Retinal pigment epithelial cell (primary cell): ENCODE measurements around the gene ARFGEF3.
A peak's percentile ranks its signal among the peaks of the same experiment; 100 is the strongest.

ENCODE experiments used
- DNase-seq: peaks from one replicate; pipeline ENCODE4 v3.0.0-alpha.2; 2010; ENCODE audit warnings: low read depth
- H3K4me3 ChIP-seq: 2 replicates; pipeline ENCODE4 v1.5.1; 2011; ENCODE audit warnings: mild to moderate bottlenecking, low read length, control low read depth, moderate library complexity
- TF ChIP-seq, protein P1 (sequence below): conservative IDR thresholded peaks from 2 replicates; pipeline ENCODE4 v1.5.1; 2011; ENCODE audit warnings: low read depth, low read length, control low read depth, inconsistent platforms

Gene ARFGEF3

GRCh38 chr6:138246650-138247440 lies 85.1 kb downstream of the ARFGEF3 start:
- no peak for DNase-seq
- H3K4me3 ChIP-seq: no peak overlapping the region
- TF ChIP-seq, protein P1, sequence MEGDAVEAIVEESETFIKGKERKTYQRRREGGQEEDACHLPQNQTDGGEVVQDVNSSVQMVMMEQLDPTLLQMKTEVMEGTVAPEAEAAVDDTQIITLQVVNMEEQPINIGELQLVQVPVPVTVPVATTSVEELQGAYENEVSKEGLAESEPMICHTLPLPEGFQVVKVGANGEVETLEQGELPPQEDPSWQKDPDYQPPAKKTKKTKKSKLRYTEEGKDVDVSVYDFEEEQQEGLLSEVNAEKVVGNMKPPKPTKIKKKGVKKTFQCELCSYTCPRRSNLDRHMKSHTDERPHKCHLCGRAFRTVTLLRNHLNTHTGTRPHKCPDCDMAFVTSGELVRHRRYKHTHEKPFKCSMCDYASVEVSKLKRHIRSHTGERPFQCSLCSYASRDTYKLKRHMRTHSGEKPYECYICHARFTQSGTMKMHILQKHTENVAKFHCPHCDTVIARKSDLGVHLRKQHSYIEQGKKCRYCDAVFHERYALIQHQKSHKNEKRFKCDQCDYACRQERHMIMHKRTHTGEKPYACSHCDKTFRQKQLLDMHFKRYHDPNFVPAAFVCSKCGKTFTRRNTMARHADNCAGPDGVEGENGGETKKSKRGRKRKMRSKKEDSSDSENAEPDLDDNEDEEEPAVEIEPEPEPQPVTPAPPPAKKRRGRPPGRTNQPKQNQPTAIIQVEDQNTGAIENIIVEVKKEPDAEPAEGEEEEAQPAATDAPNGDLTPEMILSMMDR: no peak

DNA sequence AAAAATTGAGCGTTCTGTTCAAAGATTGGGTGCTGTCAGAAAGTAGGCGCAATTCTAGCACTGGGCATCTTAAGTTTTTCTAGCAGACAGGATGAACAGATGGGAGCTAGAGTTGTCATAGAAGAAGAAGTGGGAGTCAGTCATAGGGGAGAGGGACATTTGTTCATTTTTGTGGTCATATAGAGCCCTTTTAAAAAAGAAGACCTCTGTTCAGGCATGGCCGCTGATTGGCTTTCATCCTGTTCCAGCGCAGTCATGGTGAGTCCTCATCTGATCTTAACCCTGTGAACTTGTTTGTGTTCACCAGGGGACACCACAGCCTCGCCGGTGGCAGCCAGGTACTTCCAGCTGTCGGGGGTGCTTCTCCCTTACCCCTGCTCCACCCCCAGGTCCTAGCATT lies 86.3 kb downstream of the ARFGEF3 start:
- no peak overlapping the region for H3K4me3 ChIP-seq
- TF ChIP-seq, protein P1: no peak
- no peak for DNase-seq

DNA sequence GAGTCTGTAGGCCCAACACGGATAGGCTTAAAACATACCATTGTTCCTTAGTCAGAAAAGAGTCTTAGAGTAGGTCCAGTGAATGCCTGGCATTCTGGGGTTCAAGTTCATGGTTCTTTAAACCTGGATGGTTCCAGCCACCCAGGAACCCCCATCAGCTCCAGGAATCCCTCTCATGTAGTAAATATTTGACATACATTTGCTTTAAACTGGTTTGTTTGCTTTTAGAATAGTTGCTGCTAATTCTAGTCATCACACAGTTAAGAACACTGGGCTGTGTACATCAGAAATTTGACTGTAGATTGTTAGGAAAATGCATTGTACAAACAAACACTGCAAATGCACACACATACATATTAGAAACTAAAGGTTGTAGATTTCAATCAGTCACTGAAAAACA lies 87.1 kb downstream of the ARFGEF3 start:
- H3K4me3 ChIP-seq: no peak overlapping the region
- TF ChIP-seq, protein P1: no peak
- DNase-seq: no peak

DNA sequence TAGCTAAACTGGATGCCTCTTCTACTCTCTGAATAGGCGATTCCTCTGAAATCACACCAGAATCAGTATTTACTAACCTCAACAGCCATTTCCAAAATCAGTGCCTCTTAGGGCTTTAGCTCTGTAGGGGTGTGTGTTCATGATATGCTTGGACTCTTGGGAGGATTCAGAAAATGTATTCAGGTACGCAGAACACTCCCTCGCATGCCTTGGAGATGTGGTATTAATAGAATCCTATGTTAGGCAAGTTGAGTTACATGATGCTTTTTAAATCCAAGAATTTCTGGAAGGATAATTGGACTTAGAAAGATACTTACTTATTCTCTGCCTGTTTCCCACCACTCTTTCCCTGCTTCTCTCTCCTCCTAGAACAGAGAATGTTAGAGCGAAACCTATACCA lies 88.3 kb downstream of the ARFGEF3 start:
- no peak overlapping the region for H3K4me3 ChIP-seq
- DNase-seq: no peak
- TF ChIP-seq, protein P1: no peak

DNA sequence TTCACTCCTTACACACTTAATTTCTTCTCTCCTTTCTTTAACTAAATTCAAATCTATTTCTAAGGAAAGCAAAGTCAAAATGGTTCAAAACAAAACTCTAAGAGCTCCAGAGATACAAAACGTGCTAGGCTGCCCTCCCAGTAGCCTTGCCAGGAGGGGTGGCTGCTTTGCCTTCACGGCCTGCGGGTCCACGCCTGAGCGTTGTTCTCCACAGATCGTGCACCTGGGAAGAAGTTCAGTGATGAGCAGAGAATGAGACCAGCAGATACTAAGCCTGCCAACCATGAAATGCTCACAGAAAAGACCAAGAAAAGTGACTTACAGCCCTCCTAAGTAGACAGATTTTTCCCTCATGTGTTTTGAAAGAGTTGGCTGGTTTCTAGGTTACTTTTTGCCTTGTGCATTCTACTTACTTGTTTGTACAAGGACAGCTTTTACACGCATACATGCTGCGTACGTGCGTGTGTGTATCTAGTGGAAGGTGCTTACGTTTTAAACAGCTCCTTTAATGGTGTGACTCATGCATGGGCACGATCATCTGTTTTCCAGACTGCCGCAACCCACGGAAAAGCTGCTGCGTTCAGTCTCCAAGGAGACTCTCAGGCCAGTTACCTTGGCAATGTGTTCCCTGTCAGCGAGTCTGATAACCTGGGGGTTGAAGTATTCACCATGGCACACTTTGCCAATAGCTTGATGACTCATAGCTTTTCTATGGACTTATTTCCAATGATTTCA lies 88.9 kb downstream of the ARFGEF3 start:
- TF ChIP-seq, protein P1: no peak
- no peak overlapping the region for H3K4me3 ChIP-seq
- peak; percentile 63 for DNase-seq

- H3K4me3 ChIP-seq: no peak overlapping the region
These were observed 92.0 kb downstream of the ARFGEF3 start for GRCh38 chr6:138253731-138254130.

More at GRCh38 chr6:138253731-138254130, 92.0 kb downstream of the ARFGEF3 start:
- TF ChIP-seq, protein P1: no peak
- DNase-seq: no peak
